SW480 (cell line): ENCODE results near the gene STK38.

Experiments used
- DNase-seq: peaks from one replicate; pipeline ENCODE4 v3.0.0-alpha.2; 2016; ENCODE audit warnings: low spot score

The STK38 gene

GRCh38 chr6:36563928-36564284 lies 16.6 kb upstream of the STK38 start:
- DNase-seq: no peak

DNA sequence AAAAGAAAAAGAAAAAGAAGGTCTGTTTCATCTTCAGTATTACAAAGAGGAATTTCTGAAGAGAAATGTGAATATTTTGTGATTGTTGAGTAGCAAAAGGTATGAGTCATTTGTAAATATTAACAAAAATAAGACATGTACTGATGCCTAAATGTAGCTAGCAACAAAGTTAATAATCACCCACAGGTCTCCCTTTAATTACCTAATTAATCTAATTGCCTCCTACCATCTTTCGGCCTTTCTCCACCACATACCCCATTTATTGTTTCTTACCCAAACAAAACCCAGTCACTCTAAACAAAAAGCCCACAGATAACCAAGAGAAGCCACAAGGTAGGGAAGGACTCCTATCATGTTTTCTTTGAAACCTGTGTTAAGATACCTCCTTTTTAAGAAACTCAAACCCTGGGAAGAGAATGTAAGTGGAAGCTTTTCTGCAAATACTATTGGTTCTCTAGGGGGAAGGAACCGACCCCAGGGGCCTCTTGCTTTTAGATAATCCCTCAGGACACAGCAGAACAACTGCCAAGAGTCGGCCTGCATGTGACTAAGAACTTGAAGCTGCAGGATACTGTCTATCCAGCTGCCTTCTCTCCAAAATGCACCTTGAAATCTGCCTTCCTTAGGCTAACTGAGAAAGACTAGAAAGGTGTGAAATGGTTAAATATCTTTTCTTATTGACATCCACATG lies 16.1 kb upstream of the STK38 start:
- no peak for DNase-seq

- no peak for DNase-seq
Observed at GRCh38 chr6:36560822-36561221, 13.5 kb upstream of the STK38 start.

DNA sequence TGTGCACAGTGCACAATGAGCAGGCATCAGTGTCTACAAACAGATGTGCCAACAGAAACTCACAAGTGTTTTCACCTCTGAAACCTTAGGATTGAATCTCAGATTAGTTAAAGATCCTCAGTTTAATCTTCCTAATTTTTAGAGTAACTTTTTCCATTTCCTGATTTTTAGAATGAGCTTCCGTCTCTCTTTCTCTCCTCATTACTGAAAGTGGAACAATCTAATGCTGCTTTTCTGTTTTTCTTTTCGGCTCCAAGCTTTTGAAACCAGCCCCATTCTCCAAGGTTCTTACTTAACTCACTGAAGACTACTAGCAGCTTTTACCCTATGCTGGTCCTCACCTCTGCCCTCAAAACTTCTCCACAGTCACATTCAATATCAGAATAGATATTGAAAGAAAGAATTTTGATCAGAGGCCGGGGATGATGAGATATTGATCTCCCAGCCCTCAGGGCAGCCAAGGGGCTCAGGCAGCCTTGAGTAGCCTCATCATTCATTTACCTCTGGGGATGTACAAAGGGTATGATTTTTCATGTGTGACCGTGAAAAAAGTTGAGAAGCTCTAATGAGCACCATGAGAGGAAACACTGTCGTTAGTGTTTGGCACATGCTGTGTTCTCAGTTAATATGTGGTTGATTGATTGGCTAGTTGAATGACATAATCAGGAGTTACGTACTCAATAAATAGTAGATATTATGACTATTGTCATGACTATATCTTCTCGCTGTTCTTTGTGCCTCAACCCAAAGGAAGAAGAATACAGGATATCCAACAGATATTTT lies 11.9 kb upstream of the STK38 start:
- DNase-seq: no peak

- no peak for DNase-seq
Observed at GRCh38 chr6:36556281-36556680, 9.0 kb upstream of the STK38 start.

GRCh38 chr6:36555750-36556252 lies 8.5 kb upstream of the STK38 start:
- DNase-seq: no peak

DNA sequence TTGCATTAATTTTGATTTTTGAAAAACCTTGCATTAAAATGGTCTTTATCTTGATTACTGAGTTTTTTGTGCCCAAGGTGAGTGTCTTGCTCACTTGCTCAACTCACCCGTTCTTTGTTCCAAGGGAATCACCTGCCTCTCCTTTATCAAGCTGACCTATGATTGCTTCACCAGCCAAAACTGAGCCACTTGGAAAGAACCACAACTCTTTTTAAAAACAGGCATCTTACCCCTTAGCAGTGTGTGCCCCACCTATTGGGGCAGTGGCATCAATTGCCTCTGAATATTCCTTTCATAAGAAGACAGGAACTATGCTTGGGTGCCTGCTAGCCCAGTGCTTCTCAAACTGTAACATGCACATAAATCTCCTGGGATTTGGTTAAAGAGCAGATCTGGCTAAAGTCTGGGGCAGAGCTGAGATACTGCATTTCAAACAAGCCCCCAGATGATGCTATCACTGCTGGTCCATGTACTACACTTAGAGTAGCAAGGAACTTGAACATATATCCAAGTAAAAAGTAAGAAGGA lies 3.3 kb upstream of the STK38 start:
- DNase-seq: no peak

GRCh38 chr6:36548401-36548743 lies 1.1 kb upstream of the STK38 start:
- DNase-seq: no peak

DNA sequence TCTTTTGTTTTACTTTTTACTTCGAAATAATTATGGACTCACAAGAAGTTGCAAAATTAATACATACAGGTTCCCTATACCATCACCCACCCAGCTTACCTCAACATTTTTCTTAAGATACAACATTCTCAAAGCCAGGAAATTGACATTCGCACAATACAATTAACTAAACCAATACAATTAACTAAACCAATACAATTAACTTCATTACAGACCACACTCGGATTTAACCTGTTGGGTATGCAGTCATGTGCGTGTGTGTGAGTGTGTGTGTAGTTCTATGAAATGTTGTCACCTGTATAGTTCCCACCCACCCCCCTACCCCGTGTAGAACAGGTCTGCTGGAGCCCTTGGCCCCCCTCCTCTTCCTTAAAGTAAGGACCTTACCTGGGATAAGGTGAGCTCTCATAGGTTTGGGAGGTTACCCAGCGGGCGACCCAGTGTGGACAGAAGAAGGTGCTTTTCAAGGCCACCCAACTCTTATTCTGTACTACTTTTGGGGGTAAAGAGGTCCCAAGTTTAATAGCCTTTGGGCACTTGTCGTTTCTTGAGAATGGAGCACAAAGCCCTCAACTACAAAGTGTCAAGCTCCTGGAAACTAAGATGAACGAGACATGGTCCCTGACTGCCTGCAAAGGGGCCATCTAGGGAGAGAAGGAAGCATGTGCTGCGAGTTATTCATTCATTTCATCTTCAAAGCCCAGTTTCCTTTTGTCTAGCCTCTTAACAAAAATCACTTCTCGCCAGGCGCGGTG lies 544 bp upstream of the STK38 start:
- no peak for DNase-seq

GRCh38 chr6:36546308-36546919 lies 865 bp downstream of the STK38 start:
- DNase-seq: peak; percentile 9

- no peak for DNase-seq
Observed at GRCh38 chr6:36545767-36546307, 1.4 kb downstream of the STK38 start.

- DNase-seq: no peak
Observed at GRCh38 chr6:36544228-36544627, 3.1 kb downstream of the STK38 start.

GRCh38 chr6:36542041-36542440 lies 5.2 kb downstream of the STK38 start:
- DNase-seq: no peak

DNA sequence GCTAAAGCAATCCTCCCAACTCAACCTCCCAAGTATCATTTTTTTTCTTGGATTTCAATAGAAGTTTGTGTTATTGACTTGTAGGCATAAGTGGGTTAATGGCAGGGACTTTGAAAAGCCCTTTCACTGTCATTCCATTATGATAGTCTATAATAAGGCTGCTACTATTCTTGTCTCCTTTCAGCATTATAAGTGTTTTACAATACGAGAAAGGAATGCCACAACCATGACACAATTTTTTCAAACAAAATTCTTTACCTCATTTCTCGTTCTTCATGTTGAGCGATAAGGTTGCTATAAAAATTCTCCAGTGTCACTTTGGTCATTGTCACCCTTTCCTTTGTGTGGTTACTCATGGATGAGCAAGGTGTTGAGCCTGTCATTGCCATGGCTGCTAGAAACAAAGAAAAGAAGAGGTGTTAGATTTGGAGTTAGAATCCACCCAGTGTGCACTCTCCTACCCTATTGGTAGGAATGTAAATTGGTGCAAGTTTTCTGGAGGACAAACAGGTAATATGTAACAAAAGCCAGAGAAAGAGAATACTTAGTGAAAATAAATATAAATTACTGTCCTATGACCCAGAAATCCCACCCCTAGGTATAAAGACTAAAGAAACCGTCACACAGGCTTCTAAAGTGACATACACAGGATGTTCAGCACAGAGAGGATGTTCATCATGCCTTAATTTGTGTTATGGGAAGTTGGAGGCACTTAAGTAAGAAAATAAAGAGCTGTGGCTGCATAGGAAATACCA lies 7.3 kb downstream of the STK38 start:
- no peak for DNase-seq

- DNase-seq: no peak
Observed at GRCh38 chr6:36536873-36537547, 10.3 kb downstream of the STK38 start.

GRCh38 chr6:36533321-36533720 lies 14.0 kb downstream of the STK38 start:
- DNase-seq: no peak

DNA sequence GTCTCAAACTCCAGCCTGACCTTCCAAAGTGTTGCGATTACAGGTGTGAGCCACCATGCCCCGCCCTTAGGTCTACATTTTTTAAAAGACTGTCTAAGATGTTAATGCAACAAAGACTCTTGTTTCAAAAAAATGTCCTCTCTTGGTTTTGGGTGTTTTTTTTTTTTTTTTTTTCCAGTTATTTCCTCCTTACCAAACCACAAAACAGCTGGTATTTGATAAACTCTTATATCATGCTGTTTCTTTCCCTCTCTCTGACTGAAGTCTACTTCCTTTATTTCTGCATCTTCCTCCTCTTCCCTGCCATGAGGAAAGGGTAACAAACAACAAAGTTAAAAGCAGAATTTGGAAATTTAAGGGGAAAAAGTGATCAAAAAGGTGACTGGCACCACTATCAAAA lies 21.2 kb downstream of the STK38 start:
- DNase-seq: no peak

DNA sequence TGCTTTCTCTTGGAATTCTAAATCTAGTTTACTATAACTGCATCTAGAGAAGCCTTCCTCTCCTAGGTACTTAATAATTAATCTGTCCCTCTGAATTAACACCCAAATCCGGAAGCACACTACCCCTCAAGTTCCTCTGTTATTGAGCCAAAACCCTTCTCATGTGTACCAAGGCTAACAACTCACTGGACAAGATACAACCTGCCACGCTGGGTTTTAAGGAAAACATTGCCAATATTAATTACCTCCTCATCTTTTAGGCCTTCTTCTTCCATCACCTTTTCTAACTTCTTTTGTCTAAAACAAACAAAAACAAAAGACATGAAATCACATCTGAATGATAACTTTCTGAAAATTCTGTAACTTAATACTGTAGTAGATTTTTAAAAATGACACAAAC lies 21.9 kb downstream of the STK38 start:
- no peak for DNase-seq

DNA sequence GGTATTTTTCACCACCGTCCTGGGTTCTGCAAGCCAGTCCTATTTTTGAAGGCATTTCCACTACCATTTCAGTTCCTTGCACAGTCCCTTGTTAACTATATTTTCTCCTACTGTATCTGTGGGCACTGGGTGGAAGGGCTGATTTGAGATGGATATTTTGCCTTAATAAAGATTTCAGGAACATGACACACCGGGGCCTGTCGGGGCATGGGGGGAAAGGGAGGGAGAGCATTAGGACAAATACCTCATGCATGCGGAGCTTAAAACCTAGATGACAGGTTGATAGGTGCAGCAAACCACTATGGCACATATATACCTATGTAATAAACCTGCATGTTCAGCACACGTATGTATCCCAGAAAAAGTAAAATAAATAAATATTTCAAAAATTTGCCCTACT lies 22.4 kb downstream of the STK38 start:
- DNase-seq: no peak

GRCh38 chr6:36523936-36524499 lies 23.3 kb downstream of the STK38 start:
- no peak for DNase-seq
